Stimulated activated CD4-positive, alpha-beta T cell treated with anti-CD3 and anti-CD28 coated beads, Interleukin-1b, Interleukin-23, amount 100 ng/mL, for 1 hour (primary cell): Measurements from ENCODE around the gene PIAS1.
"Not testable (repeated sequence)": the region's sequence is repeated elsewhere in the genome, so short reads cannot be mapped to it uniquely, and the experiment has no call there.

Experiments used
- DNase-seq, 2 donors: peaks; one replicate each; pipeline ENCODE4 v3.0.0-alpha.2; 2020; ENCODE audit warnings: low read depth in 2 of 2

The PIAS1 gene

GRCh38 chr15:68034719-68035293 is 19.3 kb upstream of the PIAS1 start:
- DNase-seq: no peak

GRCh38 chr15:68038246-68038645 is 15.9 kb upstream of the PIAS1 start:
- DNase-seq: no peak

- DNase-seq: no peak
These were observed 14.0 kb upstream of the PIAS1 start for GRCh38 chr15:68040144-68040543.

DNA sequence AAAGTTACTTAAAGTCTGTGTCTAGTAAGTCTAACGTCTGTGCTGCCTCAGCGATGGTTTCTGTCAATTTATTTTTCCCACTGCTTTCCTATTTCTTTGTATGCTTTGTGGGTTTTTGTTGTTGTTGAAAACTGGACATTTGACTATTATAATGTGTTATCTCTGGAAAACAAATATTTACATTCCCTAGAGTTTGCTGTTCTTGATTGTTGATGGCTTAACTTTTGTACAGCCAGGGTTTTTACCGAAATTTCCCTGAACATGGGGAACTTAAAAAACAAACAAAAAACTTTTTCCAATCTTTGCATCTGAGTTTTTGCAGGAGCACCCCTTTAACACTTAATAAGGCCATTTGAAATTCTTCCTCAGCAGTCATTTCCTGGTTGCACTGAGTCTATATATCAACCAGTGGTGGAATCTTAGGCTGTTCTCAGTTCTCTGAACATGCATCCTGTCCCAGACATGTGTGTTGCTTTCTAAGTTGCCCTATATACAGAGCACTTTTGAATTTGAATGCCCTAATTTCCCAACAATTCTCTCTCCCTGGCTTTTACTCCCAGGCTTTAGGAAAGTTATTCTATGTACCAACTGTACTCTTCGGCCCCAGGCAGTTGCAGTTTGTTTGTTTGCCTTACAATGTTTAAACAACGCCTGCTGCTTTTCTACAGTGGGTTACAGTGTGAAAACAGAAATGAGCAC is 11.8 kb upstream of the PIAS1 start:
- DNase-seq: no peak

DNA sequence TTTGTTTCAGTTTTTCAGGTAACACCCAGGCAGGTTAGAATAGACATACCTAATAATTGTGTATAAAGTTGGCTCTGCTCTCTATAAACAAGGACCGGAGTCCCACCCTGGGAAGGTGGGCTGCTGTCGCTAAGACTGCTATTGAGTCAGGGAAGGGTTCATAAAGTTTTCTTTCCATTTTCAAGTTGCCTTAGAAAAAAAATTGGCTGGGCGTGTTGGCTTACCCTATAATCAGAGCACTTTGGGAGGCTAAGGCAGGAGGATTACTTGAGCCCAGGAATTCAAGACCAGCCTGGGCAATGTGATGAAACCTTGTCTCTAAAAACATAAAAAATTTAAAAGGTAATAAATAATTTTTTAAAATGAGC is 11.3 kb upstream of the PIAS1 start:
- DNase-seq: no peak

GRCh38 chr15:68045289-68046265 is 8.5 kb upstream of the PIAS1 start:
- no peak for DNase-seq

DNA sequence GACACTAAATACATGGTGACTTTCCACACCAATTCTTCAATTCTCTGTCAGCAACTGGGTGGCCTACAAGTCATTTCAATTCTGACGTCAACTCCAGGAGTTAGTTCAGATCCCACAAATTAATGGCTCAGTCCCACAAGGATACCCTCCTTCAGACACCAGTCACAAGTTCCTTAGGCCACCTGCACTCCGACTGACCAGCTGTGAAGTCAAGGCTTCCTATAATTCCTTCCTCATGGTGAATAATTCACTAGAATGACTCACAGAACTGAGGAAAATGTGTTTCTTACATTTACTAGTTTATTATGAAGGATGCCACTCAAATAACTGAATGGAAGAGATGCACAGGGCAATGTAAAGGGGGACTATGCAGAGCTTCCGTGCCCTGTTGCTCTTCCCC is 6.3 kb upstream of the PIAS1 start:
- no peak for DNase-seq

DNA sequence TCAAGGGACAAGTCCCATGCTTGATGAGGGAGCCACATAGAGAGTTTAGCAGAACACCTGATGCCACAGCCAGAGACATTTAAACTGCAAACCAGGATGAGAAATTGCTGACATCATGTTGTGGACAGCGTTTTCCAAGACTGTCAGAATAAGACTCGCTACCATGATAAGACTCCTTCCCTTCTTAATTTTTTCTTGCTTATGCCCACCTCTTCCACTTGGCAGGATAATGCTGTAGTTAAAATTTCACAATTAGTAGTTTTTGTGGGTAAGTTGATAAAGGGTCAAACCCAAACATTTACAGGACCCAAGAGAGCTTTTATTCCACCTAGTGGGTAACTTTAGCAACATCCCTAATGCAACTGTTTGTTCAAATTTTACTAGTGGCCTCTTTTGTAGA is 3.0 kb upstream of the PIAS1 start:
- DNase-seq: no peak

- DNase-seq: no peak
These were observed 2.2 kb upstream of the PIAS1 start for GRCh38 chr15:68051907-68052306.

DNA sequence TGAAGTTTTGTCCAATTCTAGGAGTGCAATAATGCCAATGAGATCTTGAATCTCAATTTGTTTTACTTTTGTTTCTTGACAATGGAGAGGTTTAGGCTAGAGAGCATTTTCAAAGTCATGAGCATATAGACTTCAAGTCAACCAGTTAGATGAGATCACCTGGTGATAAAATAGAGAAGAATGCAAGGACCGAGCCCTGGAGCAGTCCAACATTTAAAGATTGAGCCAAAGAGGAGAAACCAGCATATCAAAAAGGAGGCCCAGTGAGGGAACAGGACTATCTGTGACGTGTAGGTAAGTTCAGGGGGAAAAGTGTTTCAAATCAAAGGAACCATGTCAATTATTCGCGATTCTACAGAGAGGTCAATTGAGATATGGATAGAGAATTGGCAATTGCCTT is 1.7 kb upstream of the PIAS1 start:
- no peak for DNase-seq

DNA sequence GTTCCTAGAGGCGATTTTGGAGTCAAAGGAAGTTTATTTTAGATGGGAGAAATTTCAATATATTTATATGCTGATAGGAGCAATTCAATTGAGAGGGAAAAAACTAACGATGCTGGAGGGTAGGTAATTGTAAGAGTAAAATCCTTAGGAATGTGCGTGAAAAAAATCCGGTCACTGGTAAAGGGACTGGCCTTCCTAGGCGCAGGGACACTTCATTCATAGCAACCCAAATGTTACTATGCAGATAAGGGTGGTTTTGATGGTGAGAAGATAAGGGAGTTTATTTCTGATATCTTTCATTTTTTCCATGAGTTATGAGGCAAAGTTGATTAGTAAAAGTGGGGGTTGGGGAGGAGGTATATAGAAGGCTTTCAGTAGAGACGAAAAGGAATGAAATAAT is 1.1 kb upstream of the PIAS1 start:
- no peak for DNase-seq

- DNase-seq: no peak
These were observed 611 bp downstream of the PIAS1 start for GRCh38 chr15:68054628-68055223.

GRCh38 chr15:68055224-68055705 is 1.1 kb downstream of the PIAS1 start:
- DNase-seq: peak in 1 of 2 donors; percentile 31

GRCh38 chr15:68056097-68056865 is 2.2 kb downstream of the PIAS1 start:
- no peak for DNase-seq

- DNase-seq: no peak
These were observed 2.9 kb downstream of the PIAS1 start for GRCh38 chr15:68057034-68057433.

DNA sequence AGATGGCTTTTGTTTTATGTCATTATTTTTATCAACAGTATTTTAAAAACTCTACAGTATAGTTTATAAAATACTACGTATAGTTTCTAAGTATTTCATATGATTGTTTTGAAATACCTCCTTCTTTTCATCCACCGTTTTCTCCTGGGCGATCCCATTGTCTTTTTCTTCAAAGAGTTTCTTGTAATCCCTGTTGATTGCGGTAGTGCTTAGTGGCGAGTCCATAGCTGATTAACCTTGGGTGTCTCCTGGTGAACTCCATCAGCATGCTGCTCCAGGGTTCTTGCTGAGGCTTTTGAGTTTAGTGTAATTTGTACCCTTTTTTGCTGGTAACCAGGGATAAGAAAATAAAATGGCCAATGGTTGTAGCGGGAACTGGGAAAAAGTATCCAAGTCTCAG is 3.6 kb downstream of the PIAS1 start:
- no peak for DNase-seq

- DNase-seq: not testable (repeated sequence)
These were observed 4.9 kb downstream of the PIAS1 start for GRCh38 chr15:68058970-68059369.

- DNase-seq: no peak
These were observed 5.5 kb downstream of the PIAS1 start for GRCh38 chr15:68059630-68060029.

DNA sequence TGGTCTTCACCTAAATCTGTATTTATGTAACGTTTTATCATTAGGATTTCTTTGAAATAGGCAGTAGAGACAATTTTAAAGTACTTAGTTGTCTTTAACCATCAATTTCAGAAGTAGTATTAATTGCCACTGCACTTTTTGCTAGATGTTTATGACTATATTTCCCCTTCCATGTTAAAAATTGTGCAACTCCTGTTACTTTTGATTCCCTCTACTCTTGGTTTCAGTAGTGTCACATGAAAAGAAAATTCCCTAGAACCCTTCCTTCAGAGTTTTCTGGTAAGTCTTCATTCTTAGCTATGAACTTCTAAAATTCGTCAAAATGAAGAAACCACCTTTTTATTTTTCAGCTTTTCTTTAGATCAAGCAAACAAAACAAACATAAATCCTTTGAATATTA is 7.1 kb downstream of the PIAS1 start:
- no peak for DNase-seq

DNA sequence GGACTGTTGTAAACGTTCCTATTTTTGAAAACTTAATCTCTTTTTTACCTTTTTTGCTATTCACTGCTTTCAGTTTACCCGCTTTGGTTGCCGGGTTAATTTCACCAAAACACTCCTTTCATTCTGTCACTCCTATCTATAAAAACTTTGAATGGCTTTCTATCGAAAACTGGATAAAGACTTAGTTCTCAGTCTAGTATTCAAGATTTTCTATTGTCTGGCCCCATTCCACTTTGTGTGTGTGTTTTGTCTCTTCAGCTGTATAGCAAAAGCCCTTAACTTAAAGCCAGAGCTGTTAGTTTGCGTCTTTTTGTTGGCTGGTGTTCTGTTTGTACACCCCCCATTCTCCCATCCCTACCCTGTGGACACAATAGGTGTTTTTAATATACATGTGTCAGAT is 7.5 kb downstream of the PIAS1 start:
- DNase-seq: no peak

DNA sequence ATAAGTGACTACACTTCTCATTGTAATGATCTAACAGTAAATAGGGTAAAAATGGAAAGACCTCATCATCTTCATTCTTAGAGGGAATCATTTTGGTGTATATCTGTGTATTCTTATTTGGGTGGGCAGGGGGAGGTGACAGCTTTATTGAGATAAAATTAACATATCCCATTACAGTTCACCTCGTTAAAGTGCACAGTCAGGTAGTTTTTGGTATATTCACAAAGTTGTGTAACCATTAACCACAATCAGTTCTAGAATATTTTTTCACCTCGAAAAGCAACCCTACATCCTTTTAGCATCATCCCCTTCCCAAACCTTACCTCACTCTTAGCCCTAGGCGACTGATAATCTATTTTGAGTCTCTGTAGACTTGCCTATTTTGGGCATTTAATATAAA is 8.1 kb downstream of the PIAS1 start:
- DNase-seq: no peak
